GM12874 (cell line): ENCODE data around the gene USP1.

Experiments used
- TF ChIP-seq, protein P1 (sequence below): IDR thresholded peaks from 2 replicates; pipeline ENCODE4 v1.5.1; 2011; ENCODE audit warnings: low read depth, mild to moderate bottlenecking, control low read depth, low read length, moderate library complexity; ENCODE audit not compliant: insufficient read depth

Gene USP1

GRCh38 chr1:62437273-62437940 lies 558 bp downstream of the USP1 start:
- TF ChIP-seq, protein P1, sequence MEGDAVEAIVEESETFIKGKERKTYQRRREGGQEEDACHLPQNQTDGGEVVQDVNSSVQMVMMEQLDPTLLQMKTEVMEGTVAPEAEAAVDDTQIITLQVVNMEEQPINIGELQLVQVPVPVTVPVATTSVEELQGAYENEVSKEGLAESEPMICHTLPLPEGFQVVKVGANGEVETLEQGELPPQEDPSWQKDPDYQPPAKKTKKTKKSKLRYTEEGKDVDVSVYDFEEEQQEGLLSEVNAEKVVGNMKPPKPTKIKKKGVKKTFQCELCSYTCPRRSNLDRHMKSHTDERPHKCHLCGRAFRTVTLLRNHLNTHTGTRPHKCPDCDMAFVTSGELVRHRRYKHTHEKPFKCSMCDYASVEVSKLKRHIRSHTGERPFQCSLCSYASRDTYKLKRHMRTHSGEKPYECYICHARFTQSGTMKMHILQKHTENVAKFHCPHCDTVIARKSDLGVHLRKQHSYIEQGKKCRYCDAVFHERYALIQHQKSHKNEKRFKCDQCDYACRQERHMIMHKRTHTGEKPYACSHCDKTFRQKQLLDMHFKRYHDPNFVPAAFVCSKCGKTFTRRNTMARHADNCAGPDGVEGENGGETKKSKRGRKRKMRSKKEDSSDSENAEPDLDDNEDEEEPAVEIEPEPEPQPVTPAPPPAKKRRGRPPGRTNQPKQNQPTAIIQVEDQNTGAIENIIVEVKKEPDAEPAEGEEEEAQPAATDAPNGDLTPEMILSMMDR: no peak

DNA sequence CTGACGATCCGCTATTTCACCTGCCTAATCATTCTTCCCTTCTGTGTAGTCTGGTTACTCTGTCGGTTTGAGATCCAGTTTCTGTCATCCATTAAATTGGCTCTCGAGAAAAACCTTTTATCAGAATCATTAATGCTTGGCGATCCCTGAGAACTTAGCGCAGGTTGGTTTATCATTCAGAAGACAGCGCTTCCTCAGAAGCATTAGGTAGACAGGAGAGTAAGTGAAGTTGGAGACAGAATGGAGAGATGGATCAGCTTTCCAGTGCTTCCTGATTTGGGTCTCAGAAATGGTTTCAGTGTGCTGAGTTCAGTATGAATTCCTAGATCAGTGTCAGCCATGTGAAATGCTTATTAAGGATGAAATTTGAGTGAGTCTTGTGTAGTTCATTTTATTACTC lies 1.3 kb downstream of the USP1 start:
- TF ChIP-seq, protein P1: no peak

DNA sequence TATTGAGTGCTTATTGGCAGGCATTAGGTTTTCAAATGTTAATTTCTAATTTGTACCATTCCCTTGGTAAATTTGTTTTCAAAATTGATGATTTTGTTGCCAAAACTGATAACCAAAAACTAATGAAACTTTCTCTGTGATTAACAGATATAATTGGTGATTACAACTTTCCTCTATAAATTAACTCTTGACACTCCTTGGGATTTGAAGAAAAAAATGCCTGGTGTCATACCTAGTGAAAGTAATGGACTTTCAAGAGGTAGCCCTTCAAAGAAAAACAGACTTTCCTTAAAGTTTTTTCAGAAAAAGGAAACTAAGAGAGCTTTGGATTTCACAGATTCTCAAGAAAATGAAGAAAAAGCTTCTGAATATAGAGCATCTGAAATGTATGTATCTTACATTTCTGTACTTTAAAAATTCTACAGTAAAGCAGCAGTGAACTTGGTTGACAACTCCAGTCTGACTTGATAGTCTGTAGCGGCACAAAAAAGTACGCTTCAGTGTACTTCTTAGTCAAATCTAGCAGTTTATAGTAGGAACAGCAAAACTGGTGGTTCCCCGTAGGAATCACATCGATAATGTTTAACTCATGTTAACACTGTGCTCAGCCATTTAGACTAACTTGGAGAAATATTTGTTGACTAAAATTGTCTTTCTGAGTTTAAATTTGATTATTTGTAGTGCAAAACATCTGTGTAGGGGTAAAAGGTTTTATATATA lies 3.0 kb downstream of the USP1 start:
- TF ChIP-seq, protein P1: no peak

GRCh38 chr1:62444701-62445100 lies 7.9 kb downstream of the USP1 start:
- TF ChIP-seq, protein P1: no peak

DNA sequence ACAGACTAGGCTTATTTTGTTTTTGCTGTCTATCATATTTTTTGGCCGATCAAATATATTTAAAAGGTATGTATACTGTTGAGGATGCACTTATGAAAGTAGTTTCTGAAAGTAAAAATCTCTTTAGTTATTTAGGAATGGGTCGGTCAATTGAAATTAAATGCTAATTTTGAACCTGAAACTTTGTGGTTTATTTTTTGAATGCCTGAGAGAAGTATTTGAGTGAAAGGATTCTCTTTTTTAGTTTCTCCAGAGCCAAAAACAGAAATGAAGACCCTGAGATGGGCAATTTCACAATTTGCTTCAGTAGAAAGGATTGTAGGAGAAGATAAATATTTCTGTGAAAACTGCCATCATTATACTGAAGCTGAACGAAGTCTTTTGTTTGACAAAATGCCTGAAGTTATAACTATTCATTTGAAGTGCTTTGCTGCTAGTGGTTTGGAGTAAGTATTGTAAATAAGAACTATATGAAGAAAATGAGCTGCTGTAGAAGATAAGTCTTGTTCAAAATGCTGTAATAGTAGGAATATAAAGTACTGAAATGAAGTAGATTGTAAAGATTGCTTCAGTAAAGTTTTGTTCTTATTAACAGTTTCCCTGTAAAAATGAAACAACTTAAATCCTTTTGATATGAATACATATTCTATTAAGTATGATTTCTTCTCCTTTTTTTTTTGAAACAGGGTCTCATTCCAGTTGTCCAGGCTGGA lies 11.5 kb downstream of the USP1 start:
- TF ChIP-seq, protein P1: no peak

DNA sequence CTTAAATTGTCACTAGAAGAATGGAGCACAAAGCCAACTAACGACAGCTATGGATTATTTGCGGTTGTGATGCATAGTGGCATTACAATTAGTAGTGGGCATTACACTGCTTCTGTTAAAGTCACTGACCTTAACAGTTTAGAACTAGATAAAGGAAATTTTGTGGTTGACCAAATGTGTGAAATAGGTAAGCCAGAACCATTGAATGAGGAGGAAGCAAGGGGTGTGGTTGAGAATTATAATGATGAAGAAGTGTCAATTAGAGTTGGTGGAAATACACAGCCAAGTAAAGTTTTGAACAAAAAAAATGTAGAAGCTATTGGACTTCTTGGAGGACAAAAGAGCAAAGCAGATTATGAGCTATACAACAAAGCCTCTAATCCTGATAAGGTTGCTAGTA lies 13.5 kb downstream of the USP1 start:
- TF ChIP-seq, protein P1: no peak

GRCh38 chr1:62452951-62453350 lies 16.1 kb downstream of the USP1 start:
- TF ChIP-seq, protein P1: no peak
